SK-N-SH treated with all-trans-retinoic acid at 6 μM for 48 hours (cell line): ENCODE measurements around the gene RAB3B.
"Not testable (repeated sequence)": the region's sequence is repeated elsewhere in the genome, so short reads cannot be mapped to it uniquely, and the experiment has no call there.

Experiments used
- ATAC-seq: fragments of 200-7000 bp; cut with Tn5 transposase; 3 replicates; pipeline ENCODE4 v1.9.1; 2020; ENCODE audit warnings: mild to moderate bottlenecking, moderate library complexity
- ARNTL ChIP-seq: fragments of 450-650 bp; formaldehyde crosslinking; IDR thresholded peaks from 2 replicates; pipeline ENCODE4 v1.5.0; 2020; ENCODE audit warnings: low read depth, mild to moderate bottlenecking, moderate library complexity, borderline replicate concordance
- BACH2 ChIP-seq: fragments of 250-450 bp; sonication (Bioruptor Pico); IDR thresholded peaks from 2 replicates; pipeline ENCODE4 v1.9.0; 2021; ENCODE audit warnings: mild to moderate bottlenecking, borderline replicate concordance
- ESRRG ChIP-seq: fragments of 250-450 bp; sonication (Bioruptor Pico); IDR thresholded peaks from 2 replicates; pipeline ENCODE4 v1.6.1; 2021; ENCODE audit warnings: mild to moderate bottlenecking
- ISL1 ChIP-seq: fragments of 250-450 bp; sonication (Bioruptor Pico); IDR thresholded peaks from 2 replicates; pipeline ENCODE4 v2.1.2; 2022; ENCODE audit warnings: mild to moderate bottlenecking, moderate library complexity
- OSR1 ChIP-seq: fragments of 250-450 bp; sonication (Bioruptor Pico); IDR thresholded peaks from 2 replicates; pipeline ENCODE4 v1.8.0; 2022; ENCODE audit warnings: moderate library complexity, mild to moderate bottlenecking, inconsistent platforms
- PPARA ChIP-seq: fragments of 250-450 bp; sonication (Bioruptor Pico); IDR thresholded peaks from 2 replicates; pipeline ENCODE4 v1.5.0; 2020; ENCODE audit warnings: mild to moderate bottlenecking, borderline replicate concordance
- RARB ChIP-seq: fragments of 250-450 bp; sonication (Bioruptor Pico); IDR thresholded peaks from 2 replicates; pipeline ENCODE4 v1.8.0; 2021; ENCODE audit warnings: mild to moderate bottlenecking, moderate library complexity
- SNAI2 ChIP-seq: fragments of 250-450 bp; sonication (Bioruptor Pico); IDR thresholded peaks from 2 replicates; pipeline ENCODE4 v1.5.0; 2020; ENCODE audit warnings: mild to moderate bottlenecking, moderate library complexity
- ZC3H10 ChIP-seq: fragments of 250-450 bp; sonication (Bioruptor Pico); IDR thresholded peaks from 2 replicates; pipeline ENCODE4 v1.5.1; 2021; ENCODE audit warnings: mild to moderate bottlenecking, moderate library complexity
- ZFP30 ChIP-seq: fragments of 450-650 bp; formaldehyde crosslinking; IDR thresholded peaks from 2 replicates; pipeline ENCODE4 v1.5.0; 2022; ENCODE audit warnings: mild to moderate bottlenecking, moderate library complexity
- ZNF565 ChIP-seq: fragments of 450-650 bp; formaldehyde crosslinking; conservative IDR thresholded peaks from 2 replicates; pipeline ENCODE4 v1.5.0; 2020; ENCODE audit warnings: low read depth, mild to moderate bottlenecking, moderate library complexity
- ZNF70 ChIP-seq: fragments of 450-650 bp; formaldehyde crosslinking; IDR thresholded peaks from 2 replicates; pipeline ENCODE4 v1.5.0; 2020; ENCODE audit warnings: mild to moderate bottlenecking, moderate library complexity
- ZNF8 ChIP-seq: fragments of 450-650 bp; formaldehyde crosslinking; IDR thresholded peaks from 2 replicates; pipeline ENCODE4 v1.5.0; 2020; ENCODE audit warnings: mild to moderate bottlenecking, moderate library complexity
- TF ChIP-seq, protein P1 (sequence below): fragments of 250-450 bp; sonication (Bioruptor Pico); IDR thresholded peaks from 2 replicates; pipeline ENCODE4 v1.5.1; 2020; ENCODE audit warnings: low read depth, mild to moderate bottlenecking, moderate library complexity
- TF ChIP-seq, protein P2 (sequence below): fragments of 250-450 bp; sonication (Bioruptor Pico); IDR thresholded peaks from 2 replicates; pipeline ENCODE4 v1.5.0; 2020; ENCODE audit warnings: mild to moderate bottlenecking, moderate library complexity
- TF ChIP-seq, protein P3 (sequence below): fragments of 250-450 bp; sonication (Bioruptor Pico); IDR thresholded peaks from 2 replicates; pipeline ENCODE4 v1.8.0; 2020; ENCODE audit warnings: mild to moderate bottlenecking, moderate library complexity, borderline replicate concordance
- TF ChIP-seq, protein P4 (sequence below): fragments of 250-450 bp; sonication (Bioruptor Pico); IDR thresholded peaks from 2 replicates; pipeline ENCODE4 v1.5.1; 2021; ENCODE audit warnings: mild to moderate bottlenecking, moderate library complexity

The RAB3B gene

DNA sequence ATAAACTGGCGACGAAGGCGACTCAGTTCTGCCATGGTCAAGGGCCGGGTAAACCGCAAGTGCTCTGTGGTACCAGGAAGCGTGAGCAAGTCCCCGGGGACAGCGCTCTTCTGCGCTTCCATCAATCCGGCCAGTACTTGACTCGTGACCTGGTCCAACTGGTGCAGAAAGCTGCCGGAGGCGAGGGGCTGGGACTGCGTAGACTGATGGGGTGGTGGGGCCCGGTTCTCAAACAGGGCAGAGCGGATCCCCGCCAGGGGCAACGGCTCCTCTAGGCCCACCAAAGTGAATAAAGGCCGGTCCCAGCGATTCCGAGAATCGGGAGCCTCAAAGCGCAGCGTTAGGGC, 42.3 kb upstream of the RAB3B start:
- peak; percentile 69 for ATAC-seq
- TF ChIP-seq, protein P1, sequence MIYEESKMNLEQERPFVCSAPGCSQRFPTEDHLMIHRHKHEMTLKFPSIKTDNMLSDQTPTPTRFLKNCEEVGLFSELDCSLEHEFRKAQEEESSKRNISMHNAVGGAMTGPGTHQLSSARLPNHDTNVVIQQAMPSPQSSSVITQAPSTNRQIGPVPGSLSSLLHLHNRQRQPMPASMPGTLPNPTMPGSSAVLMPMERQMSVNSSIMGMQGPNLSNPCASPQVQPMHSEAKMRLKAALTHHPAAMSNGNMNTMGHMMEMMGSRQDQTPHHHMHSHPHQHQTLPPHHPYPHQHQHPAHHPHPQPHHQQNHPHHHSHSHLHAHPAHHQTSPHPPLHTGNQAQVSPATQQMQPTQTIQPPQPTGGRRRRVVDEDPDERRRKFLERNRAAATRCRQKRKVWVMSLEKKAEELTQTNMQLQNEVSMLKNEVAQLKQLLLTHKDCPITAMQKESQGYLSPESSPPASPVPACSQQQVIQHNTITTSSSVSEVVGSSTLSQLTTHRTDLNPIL (CRISPR knock-in tag): no peak
- TF ChIP-seq ESRRG (CRISPR knock-in tag): no peak
- no peak for TF ChIP-seq ZNF8 (CRISPR knock-in tag)
- no peak for TF ChIP-seq ZNF565 (CRISPR knock-in tag)
- TF ChIP-seq, protein P2, sequence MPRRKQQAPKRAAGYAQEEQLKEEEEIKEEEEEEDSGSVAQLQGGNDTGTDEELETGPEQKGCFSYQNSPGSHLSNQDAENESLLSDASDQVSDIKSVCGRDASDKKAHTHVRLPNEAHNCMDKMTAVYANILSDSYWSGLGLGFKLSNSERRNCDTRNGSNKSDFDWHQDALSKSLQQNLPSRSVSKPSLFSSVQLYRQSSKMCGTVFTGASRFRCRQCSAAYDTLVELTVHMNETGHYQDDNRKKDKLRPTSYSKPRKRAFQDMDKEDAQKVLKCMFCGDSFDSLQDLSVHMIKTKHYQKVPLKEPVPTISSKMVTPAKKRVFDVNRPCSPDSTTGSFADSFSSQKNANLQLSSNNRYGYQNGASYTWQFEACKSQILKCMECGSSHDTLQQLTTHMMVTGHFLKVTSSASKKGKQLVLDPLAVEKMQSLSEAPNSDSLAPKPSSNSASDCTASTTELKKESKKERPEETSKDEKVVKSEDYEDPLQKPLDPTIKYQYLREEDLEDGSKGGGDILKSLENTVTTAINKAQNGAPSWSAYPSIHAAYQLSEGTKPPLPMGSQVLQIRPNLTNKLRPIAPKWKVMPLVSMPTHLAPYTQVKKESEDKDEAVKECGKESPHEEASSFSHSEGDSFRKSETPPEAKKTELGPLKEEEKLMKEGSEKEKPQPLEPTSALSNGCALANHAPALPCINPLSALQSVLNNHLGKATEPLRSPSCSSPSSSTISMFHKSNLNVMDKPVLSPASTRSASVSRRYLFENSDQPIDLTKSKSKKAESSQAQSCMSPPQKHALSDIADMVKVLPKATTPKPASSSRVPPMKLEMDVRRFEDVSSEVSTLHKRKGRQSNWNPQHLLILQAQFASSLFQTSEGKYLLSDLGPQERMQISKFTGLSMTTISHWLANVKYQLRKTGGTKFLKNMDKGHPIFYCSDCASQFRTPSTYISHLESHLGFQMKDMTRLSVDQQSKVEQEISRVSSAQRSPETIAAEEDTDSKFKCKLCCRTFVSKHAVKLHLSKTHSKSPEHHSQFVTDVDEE (CRISPR knock-in tag): no peak
- no peak for TF ChIP-seq BACH2
- no peak for TF ChIP-seq OSR1 (CRISPR knock-in tag)
- TF ChIP-seq PPARA (CRISPR knock-in tag): no peak
- TF ChIP-seq, protein P3, sequence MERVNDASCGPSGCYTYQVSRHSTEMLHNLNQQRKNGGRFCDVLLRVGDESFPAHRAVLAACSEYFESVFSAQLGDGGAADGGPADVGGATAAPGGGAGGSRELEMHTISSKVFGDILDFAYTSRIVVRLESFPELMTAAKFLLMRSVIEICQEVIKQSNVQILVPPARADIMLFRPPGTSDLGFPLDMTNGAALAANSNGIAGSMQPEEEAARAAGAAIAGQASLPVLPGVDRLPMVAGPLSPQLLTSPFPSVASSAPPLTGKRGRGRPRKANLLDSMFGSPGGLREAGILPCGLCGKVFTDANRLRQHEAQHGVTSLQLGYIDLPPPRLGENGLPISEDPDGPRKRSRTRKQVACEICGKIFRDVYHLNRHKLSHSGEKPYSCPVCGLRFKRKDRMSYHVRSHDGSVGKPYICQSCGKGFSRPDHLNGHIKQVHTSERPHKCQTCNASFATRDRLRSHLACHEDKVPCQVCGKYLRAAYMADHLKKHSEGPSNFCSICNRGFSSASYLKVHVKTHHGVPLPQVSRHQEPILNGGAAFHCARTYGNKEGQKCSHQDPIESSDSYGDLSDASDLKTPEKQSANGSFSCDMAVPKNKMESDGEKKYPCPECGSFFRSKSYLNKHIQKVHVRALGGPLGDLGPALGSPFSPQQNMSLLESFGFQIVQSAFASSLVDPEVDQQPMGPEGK (CRISPR knock-in tag): no peak
- TF ChIP-seq, protein P4, sequence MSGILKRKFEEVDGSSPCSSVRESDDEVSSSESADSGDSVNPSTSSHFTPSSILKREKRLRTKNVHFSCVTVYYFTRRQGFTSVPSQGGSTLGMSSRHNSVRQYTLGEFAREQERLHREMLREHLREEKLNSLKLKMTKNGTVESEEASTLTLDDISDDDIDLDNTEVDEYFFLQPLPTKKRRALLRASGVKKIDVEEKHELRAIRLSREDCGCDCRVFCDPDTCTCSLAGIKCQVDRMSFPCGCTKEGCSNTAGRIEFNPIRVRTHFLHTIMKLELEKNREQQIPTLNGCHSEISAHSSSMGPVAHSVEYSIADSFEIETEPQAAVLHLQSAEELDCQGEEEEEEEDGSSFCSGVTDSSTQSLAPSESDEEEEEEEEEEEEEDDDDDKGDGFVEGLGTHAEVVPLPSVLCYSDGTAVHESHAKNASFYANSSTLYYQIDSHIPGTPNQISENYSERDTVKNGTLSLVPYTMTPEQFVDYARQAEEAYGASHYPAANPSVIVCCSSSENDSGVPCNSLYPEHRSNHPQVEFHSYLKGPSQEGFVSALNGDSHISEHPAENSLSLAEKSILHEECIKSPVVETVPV (CRISPR knock-in tag): no peak
- TF ChIP-seq ISL1 (CRISPR knock-in tag): no peak
- TF ChIP-seq ZNF70 (CRISPR knock-in tag): no peak
- TF ChIP-seq RARB (CRISPR knock-in tag): no peak

DNA sequence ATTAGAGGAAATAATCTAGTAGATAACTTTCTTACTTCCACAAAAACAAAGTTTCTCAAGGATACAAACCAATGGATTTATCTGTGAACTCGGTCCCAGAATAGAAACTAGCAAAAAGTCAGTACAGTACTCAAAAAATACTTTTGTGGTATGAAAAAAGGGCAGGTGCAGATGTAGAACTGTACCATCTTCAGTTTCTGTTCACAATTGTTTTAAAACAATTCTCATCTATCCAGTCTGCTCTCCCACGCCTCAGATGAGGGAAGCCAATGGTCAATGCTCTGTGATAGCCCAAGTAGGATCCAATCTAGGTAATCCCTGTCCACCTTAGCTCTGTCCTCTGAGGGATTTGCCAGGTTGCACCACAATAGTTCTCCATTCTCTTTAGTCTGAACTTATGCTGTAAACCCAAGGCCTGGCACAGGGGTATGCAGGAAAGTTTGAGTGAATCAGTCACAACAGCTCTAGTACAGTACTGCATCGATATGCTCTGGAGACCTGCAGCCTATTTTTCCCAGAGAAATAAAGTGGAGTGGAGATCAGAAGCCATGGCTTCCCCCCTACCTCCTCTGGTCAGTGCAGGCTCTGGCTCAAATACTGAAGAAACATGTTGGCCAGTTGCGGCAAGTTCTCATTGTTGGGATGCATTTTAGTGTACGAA, 41.8 kb upstream of the RAB3B start:
- peak; percentile 32; the same call in 2 of the 3 replicates for ATAC-seq
- TF ChIP-seq BACH2: no peak
- no peak for TF ChIP-seq SNAI2 (CRISPR knock-in tag)
- TF ChIP-seq ZC3H10 (CRISPR knock-in tag): no peak

DNA sequence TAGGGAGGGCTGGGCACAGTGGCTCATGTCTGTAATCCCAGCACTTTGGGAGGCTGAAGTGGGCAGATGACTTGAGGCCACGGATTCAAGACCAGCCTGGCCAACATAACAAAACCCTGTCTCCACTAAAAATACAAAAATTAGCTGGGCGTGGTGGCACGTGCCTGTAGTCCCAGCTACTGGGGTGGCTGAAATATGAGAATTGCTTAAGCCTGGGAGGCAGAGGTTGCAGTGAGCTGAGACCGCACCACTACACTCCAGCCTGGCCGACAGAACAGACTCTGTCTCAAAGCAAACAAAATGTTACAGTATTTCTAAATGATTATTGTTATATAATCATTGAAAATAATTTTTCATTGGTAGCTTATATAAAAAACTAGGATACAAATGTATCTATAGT, 38.3 kb upstream of the RAB3B start:
- not testable (repeated sequence) for ATAC-seq

DNA sequence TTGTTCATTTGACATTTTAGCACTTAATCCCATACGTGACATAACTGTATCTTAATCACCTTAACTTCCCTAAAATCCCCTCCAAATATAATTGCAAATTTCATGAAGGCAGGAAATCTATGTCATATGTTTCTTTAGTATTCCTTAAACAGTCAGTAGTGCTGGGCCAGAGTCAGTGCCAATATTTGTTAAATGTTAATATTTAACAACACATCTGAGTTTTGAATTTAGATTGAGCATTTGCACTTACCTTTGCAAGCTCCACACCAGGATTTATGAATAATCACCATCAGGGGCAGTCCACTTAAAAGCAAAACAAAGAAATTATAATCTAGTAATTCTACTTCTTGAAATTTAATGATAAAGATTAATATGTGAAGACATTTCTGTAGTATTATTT, 37.8 kb upstream of the RAB3B start:
- no peak for ATAC-seq
- no peak for TF ChIP-seq ZC3H10 (CRISPR knock-in tag)
- no peak for TF ChIP-seq RARB (CRISPR knock-in tag)
- no peak for TF ChIP-seq ZNF8 (CRISPR knock-in tag)
- TF ChIP-seq, protein P1 (CRISPR knock-in tag): no peak
- TF ChIP-seq OSR1 (CRISPR knock-in tag): no peak
- no peak for TF ChIP-seq ISL1 (CRISPR knock-in tag)

DNA sequence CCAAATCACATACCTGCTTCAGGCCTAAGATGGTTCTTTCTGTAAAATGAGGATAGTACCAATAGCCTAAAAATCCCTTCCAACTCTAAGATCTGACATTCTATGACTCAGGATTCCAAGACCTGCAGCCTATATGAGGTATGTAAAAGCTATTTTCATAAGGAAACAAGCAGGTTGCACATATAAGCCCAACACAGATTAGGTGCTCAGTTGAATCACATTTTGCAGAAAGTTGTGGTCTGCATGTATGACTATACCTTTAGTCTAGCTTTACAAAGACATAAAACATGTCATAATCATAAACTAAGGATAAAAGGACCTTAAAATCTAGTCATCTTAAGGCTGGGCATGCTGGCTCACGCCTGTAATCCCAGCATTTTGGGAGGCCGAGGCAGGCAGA, 35.8 kb upstream of the RAB3B start:
- no peak for ATAC-seq
- TF ChIP-seq, protein P2 (CRISPR knock-in tag): no peak
- TF ChIP-seq ARNTL (no peak), ZFP30 (CRISPR knock-in tag) (no peak), OSR1 (CRISPR knock-in tag) (no peak), RARB (CRISPR knock-in tag) (no peak), ISL1 (CRISPR knock-in tag) (no peak), ZNF70 (CRISPR knock-in tag) (no peak)
- TF ChIP-seq, protein P3 (CRISPR knock-in tag): no peak
- TF ChIP-seq, protein P1 (CRISPR knock-in tag): no peak
